AG09309 (cell line): ENCODE results near the gene SUSD2.

ENCODE experiments used
- DNase-seq: peaks from one replicate; pipeline ENCODE4 v3.0.0-alpha.2; 2010; ENCODE audit warnings: low read depth
- H3K4me3 ChIP-seq: 2 replicates; pipeline ENCODE4 v1.5.1; 2011; ENCODE audit warnings: mild to moderate bottlenecking, low read depth, low read length, moderate library complexity; ENCODE audit not compliant: control insufficient read depth
- TF ChIP-seq, protein P1 (sequence below): IDR thresholded peaks from 2 replicates; pipeline ENCODE4 v1.5.1; 2011; ENCODE audit warnings: mild to moderate bottlenecking, low read depth, low read length, inconsistent platforms; ENCODE audit not compliant: insufficient read depth, control insufficient read depth; ENCODE audit errors: missing control alignments

The SUSD2 gene

DNA sequence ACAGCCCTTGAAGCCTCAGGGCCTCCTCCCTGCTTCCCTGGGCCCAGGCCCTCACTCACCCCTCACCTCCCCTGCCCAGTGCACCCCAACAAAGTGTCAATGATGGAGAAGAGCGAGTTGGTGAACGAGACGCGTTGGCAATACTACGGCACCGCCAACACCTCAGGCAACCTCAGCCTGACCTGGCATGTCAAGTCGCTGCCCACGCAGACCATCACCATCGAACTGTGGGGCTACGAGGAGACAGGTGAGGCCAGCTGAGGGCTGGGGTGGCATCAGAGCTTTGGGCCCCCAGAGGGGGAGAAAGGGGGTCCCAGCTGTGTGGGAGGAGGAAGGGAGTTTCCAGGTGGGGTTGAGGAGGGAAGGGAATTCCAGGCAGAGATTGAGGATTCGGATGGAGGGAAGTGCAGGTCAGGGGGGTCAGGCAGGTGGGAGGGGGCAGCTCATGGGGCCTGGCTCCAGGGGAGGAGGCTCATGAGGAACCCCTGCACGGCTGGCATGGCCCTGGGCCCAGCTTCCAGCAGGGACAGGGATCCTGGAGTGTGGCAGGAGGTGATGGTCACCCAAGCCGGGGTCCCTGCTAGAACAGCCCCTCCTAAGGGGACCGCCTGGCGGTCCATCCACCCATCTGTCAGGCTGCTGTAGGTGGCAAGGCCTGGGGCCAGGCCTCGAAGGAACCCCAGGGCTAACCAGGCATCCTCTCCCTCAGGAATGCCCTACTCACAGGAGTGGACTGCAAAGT, 2.9 kb downstream of the SUSD2 start:
- TF ChIP-seq, protein P1, sequence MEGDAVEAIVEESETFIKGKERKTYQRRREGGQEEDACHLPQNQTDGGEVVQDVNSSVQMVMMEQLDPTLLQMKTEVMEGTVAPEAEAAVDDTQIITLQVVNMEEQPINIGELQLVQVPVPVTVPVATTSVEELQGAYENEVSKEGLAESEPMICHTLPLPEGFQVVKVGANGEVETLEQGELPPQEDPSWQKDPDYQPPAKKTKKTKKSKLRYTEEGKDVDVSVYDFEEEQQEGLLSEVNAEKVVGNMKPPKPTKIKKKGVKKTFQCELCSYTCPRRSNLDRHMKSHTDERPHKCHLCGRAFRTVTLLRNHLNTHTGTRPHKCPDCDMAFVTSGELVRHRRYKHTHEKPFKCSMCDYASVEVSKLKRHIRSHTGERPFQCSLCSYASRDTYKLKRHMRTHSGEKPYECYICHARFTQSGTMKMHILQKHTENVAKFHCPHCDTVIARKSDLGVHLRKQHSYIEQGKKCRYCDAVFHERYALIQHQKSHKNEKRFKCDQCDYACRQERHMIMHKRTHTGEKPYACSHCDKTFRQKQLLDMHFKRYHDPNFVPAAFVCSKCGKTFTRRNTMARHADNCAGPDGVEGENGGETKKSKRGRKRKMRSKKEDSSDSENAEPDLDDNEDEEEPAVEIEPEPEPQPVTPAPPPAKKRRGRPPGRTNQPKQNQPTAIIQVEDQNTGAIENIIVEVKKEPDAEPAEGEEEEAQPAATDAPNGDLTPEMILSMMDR, result no peak
- DNase-seq, result no peak
- no peak overlapping the region for H3K4me3 ChIP-seq

DNA sequence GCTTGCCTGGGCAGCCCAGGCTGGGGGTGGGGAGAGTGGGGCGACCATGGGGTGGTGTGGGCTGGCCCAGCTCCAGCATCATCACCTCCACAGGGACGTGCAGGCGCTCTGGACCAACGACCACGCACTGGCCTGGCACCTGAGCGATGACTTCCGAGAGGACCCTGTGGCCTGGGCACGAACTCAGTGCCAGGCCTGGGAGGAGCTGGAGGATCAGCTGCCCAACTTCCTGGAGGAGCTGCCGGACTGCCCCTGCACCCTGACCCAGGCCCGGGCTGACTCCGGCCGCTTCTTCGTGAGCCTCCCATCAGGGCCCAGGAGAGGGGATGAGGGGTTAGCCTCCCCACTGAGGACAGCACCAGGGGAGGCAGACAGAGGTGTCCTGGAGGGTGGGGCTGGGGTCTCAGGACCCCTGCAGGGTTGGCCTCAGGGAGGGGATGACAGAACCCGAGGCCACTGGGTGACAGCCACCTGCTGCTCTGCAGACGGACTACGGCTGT, 3.8 kb downstream of the SUSD2 start:
- H3K4me3 ChIP-seq, result no peak overlapping the region
- TF ChIP-seq, protein P1, result no peak
- no peak for DNase-seq

DNA sequence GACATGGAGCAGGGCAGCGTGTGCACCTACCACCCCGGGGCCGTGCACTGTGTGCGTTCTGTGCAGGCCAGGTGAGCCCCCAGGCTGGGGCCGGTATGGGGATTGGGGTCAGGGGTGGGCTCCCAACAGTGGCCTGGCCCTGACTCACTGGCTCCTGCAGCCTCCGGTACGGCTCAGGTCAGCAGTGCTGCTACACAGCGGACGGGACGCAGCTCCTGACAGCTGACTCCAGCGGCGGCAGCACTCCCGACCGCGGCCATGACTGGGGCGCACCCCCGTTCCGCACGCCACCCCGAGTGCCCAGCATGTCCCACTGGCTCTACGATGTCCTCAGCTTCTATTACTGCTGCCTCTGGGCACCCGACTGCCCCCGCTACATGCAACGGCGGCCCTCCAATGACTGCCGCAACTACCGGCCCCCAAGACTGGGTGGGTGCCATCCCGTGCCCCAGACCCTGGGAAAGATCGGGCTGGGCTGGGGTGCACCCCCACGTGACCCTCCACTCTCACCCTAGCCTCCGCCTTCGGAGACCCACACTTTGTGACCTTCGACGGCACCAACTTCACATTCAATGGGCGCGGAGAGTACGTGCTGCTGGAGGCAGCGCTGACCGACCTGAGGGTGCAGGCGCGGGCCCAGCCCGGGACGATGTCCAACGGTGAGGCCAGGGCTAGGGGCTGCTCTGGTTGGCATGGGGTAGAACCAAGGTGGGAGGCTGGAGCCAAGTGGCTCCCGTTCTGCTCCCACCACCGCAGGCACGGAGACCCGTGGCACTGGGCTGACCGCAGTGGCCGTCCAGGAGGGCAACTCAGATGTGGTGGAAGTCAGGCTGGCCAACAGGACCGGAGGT, 4.4 kb downstream of the SUSD2 start:
- no peak overlapping the region for H3K4me3 ChIP-seq
- no peak for DNase-seq
- TF ChIP-seq, protein P1, result no peak

GRCh38 chr22:24186352-24186740, 5.1 kb downstream of the SUSD2 start:
- TF ChIP-seq, protein P1, result no peak
- no peak overlapping the region for H3K4me3 ChIP-seq
- DNase-seq, result no peak

DNA sequence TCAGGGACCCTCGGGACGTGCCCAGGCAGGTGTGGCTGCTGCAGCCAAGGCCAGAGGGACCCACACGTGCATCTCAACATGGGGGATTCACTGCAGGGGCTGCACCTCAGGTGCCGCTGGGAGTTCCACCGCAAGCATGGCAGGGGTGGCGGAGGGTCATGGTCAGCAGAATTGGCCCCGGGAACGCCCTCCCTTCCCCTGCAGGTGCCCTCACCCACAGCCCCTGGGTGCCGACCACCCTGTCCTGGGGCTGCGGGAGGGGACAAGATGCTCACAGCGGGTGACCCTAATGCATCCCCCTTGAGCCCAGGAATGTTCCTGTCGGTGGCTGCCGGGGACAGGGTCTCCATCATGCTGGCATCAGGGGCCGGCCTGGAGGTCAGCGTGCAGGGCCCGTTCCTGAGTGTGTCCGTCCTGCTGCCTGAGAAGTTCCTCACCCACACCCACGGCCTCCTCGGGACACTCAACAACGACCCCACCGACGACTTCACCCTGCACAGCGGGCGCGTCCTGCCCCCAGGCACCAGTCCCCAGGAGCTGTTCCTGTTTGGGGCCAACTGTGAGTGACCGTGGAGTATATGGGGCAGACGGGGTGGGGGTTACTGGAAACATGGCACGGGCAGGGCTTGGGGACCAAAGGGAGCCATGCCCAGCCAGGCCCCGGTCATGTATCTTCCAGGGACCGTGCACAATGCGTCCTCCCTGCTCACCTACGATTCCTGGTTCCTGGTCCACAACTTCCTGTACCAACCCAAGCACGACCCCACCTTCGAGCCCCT, 5.8 kb downstream of the SUSD2 start:
- no peak overlapping the region for H3K4me3 ChIP-seq
- TF ChIP-seq, protein P1, result no peak
- DNase-seq, result no peak
